Myocyte (in vitro differentiated cells): ENCODE measurements around the gene SLC43A3. TPM values are rescaled to one million over a fixed set of nuclear protein-coding genes. Genes with fewer than 3 reads are reported as not detected.

ENCODE experiments used
- DNase-seq: peaks from one replicate; pipeline ENCODE4 v3.0.0-alpha.2; 2012; ENCODE audit warnings: low read depth
- total RNA-seq: library from RNA; depleted of rRNA; stranded (reverse); fragments of >200 nt; gene quantifications from 2 replicates; pipeline ENCODE4 v1.2.3, GENCODE V29; 2014

Gene SLC43A3
- total RNA-seq, 1 donor from 2014 or later, result 21.6 TPM

GRCh38 chr11:57430952-57431351 is 4.0 kb upstream of the SLC43A3 start:
- no peak for DNase-seq

DNA sequence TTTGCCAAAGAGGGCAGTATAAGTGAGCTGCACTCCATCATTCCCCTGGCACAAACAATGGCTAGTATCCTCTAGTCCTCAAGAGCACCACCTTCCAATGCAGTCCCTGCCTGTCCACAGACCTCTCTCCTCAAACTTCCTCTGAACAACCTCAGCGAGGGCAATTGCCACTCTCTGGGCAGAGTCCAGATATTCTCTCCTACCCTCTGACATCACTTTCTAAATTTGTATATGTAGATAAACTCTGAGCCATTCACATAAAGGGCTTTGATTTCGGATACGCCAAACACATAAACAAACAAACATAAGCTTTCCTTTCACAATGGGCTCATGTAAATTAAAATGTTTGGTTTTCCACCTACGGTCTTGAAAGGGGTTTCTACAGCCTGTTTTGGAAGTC is 3.0 kb upstream of the SLC43A3 start:
- no peak for DNase-seq

DNA sequence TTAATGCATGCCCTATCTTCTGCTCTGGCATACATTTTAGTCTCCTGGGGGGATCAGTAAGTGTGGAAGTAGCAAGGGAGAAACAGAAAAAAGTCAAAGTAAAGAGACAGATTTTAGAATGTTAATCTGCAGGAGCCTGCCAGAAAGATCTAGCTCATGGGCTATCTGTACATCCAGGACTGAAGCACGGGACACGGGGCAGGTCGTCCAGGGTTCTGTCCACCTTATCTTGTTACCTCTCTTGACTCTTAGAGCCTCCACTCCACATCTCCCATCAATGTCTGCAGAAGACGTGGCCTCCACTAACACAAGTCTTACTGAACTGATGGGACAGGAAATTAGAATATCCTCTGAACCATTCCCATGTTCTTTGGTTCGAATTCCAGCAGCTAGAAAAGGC is 1.7 kb upstream of the SLC43A3 start:
- DNase-seq, result no peak

DNA sequence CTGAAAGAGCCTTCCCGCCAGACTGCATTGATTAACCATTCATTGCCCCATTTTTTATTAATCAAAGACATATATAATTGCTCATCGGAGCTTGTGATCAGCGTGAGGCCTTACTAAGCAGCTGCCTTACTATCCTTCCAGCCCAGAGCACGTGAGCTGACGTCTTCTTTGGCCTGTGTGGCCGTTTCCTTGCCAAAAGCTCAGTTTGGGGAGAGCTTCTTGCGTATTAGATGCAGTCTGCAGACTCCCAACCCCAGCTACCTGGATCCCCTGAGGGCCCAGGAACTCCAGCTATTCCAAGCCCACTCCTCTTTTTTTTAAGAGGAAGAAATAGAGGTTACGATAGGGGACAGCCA is 784 bp upstream of the SLC43A3 start:
- peak; percentile 80 for DNase-seq

- DNase-seq, result no peak
Observed at GRCh38 chr11:57426439-57426928, 437 bp downstream of the SLC43A3 start.

DNA sequence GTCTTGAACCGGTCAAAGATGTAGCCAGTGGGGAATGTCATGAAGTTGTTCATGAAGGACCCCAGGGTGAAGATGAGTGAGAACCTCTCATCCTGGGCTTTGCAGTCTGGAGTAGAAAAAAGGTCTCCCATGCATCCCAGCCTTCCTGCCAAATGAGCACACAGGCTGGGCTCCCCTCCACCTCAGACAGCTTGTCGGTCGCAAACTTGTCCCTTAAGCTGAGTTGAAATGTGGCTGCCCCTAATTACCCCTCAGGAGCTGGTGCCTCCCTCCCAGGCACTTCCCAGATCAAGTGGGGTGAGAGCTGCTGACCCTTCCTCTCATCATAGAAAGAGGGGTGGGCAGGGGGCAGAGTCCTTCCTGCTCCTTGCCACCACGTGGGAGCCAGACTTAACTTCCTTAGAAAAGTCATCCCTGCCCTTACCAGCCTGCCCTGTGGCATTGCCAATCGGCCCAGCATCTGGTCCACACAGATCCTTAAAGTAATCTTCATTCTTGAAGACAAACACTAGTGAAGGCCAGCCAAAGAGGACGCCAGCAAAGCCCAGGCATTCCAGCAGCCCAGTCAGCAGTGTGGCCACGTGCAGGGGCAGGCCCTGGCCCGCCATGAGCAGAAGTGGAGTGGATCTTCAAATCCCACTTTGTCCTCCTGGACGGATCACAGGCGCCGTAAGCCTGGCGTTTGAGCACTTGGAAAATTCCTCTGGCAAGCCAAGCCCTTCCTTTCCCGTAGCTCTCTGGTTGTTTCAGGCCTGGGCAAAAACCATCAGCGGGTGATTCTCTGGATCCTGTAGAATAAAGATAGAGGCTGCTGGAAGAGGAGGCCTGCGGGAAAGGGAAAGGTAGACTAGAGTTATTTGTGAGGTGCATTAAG is 1.1 kb downstream of the SLC43A3 start:
- peak; percentile 54 for DNase-seq

DNA sequence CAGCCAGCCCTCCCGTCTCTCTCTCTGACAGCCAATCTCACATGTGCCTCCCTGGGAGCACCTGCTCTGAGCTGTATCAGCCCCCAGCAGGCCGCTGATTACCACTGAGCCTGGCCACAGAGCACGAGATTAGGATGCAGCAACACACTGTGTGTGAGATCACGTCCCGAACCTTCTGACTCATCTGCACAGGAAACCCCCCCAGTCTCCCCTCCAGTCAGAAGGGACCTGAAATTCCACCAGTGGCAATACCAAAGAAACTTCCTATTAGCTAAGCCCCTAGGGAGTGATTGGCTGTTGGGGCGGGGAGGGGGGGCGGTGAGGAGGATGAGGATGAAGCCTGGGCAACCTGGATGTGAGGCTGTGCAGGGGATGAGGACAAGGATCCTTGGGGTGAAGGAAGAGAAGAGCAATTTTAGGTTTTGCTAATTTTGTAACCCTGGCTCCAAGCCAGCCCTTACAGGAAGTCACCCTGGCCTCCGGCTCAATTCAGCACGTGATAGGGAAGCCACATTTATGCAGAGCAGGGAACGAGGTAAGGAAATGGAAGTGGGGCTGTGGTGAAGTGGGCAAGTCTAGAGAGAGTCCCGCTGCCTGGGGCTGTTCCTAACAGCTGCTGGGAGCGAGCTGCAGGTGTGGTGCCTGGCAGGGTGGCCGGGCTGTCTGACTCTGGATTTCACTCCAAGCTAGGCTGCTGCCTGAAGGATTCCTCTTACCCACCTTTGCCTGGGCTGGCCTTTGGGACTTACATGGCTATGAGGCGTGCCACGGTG is 1.9 kb downstream of the SLC43A3 start:
- peak; percentile 93 for DNase-seq

DNA sequence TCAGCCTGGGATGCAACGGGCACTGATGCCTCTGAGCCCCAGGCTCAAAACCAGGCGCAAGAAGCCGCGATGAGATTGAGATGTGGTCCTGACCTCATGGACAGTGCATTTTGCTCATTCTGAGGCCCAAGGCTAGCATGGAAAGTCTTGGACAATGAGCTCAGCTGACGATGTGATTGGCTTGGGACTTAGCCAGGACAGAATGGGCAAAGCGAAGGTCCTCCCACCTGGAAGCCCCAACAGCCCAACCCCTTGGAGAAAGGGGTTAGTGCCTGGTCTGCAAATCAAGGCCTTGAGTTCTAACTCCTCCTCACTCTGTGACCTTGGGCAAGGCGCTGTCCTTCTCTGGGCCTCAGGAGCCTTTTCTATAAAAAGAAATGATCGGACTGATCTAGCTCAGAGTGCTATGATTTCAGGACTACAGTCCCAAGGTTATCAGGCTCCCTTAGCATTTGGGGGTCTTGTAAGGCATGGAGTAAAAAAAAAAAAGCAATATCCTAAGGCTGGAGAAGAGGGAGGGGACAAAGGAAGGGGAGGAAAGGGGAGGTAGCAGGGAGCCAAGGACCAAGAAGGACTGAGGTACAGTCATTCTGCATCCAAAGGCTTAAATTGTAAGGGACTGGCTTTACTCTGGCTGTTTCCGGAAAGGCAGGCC is 2.7 kb downstream of the SLC43A3 start:
- DNase-seq, result no peak

- no peak for DNase-seq
Observed at GRCh38 chr11:57422669-57423068, 4.3 kb downstream of the SLC43A3 start.

DNA sequence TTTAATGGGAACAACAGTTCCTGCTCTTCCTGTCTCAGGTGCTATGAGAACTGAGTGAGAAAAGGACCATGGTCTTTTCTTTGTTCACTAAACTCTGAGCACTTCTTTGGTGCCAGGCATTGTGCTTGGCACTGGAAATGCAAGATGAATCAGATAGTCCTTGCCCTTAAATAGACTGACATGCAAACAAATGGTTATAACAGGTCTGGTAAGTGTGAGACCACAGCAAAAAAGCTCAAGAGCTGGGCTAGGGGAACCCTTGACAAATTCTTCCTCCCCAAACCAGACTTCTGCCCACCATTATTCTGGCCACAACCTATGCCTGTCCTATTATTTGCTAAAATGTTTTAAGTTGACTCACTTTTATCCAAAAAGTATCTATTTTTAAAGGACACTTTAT is 5.1 kb downstream of the SLC43A3 start:
- DNase-seq, result no peak

- DNase-seq, result no peak
Observed at GRCh38 chr11:57421066-57421465, 5.9 kb downstream of the SLC43A3 start.

GRCh38 chr11:57419146-57419545 is 7.8 kb downstream of the SLC43A3 start:
- DNase-seq, result no peak

DNA sequence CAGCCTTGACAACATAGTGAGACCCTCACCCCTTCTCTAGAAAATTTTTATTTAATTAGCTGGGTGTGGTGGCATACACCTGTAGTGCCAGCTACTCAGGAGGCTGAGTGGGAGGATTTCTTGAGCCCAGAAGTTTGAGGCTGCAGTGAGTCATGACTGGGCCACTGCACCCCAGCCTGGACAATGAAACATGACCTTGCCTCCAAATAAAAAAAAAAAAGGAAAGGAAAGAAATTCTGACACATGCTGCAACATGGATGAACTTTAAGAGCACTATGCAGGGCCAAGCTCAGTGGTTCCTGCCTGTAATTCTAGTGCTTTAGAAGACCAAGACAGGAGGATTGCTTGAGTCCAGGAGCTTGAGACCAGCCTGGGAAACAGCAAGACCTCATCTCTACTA is 8.8 kb downstream of the SLC43A3 start:
- no peak for DNase-seq

DNA sequence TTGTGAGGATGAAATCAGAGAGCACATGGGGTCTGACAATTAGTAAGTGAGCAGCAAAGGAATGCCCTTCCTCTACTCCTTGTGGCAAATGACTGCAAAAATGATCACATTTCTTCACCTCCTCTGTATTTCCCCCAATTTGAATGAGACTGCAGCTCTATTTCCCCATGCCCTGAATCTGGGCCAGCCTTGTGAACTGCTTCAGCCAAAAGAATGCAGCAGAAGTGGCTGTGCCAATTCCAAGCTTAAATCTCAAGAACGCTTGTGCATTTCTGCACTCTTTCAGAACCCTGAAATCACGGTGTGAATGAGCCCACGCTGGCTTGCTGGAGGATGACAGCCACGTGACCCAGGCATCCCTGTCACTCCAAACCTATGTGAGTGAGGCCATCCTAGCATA is 9.9 kb downstream of the SLC43A3 start:
- no peak for DNase-seq

- no peak for DNase-seq
Observed at GRCh38 chr11:57416436-57416835, 10.5 kb downstream of the SLC43A3 start.

GRCh38 chr11:57414612-57415212 is 12.2 kb downstream of the SLC43A3 start:
- no peak for DNase-seq

DNA sequence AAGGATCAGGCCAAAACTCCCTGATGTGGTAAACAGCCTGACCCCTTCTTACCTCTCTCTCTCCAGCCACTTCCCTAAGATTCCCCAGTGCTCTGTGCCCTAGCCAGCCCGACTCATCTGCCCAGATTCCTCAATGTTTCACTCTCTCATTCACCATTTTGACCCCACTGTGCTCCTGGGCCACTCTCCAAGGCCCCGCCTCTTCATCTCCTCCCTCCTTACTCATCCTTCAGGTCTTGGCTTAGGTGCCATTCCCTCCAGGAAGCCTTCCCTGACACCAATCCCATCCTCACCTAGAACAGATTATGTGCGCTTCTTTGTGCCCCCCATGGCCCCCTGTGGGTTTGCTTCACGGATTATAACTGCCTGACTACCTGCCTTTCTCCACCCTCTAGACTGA is 13.2 kb downstream of the SLC43A3 start:
- no peak for DNase-seq

GRCh38 chr11:57410287-57410686 is 16.6 kb downstream of the SLC43A3 start:
- DNase-seq, result peak; percentile 86

DNA sequence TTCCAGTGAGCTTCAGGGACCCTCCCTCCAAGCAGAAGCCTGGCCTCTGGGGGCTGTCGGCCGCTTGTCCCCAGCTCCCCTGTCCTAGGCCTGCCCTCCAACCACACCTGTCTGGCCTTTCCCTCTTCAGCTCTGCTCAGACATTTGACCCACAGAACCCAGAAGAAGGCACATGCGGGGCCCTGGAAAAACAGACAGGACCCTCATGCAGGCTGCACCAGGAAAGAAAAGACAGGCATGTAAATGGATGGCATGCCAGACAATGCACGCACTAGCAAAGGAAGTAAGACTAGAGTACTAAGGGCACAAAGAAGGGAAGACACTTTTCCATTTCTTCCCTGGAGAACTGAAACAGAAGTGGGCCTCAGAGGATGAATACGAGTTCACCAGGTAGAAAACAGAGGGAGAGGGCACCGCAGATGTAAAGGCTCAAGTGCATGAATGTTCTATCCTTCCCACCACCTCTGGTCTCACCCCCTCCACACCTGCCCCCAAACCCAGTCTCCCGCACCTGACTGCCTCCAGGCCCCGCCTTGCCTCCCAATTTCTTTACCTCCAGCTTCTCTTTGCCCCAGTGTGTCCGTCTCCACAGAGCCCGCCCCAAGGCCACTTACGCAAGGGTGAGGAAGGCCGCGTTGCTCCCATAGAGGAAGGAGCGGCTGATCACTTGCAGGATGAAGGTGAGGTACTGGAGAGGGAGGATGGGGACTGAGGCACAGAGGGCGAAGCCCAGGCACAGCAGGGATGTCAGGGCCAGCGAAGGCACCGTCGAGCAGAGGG is 17.4 kb downstream of the SLC43A3 start:
- DNase-seq, result no peak

- no peak for DNase-seq
Observed at GRCh38 chr11:57408771-57409170, 18.1 kb downstream of the SLC43A3 start.
